Hippocampal formation (tissue), 2 donors: ENCODE measurements around the gene RASGRF2.
"Not testable (repeated sequence)": the region's sequence is repeated elsewhere in the genome, so short reads cannot be mapped to it uniquely, and the experiment has no call there.

Experiments
- DNase-seq, 2 donors: peaks; one replicate each; lab custom pipeline; 2025; lab: John Stamatoyannopoulos, UW

RASGRF2 gene

GRCh38 chr5:81241001-81241400 is 280.8 kb downstream of the RASGRF2 start:
- DNase-seq: no peak

- DNase-seq: no peak
Measured at GRCh38 chr5:81241961-81242648, 281.9 kb downstream of the RASGRF2 start.

- DNase-seq: no peak
Measured at GRCh38 chr5:81242906-81243436, 282.8 kb downstream of the RASGRF2 start.

GRCh38 chr5:81244451-81244850 is 284.3 kb downstream of the RASGRF2 start:
- no peak for DNase-seq

GRCh38 chr5:81245871-81246235 is 285.7 kb downstream of the RASGRF2 start:
- DNase-seq: no peak

GRCh38 chr5:81246697-81247096 is 286.5 kb downstream of the RASGRF2 start:
- DNase-seq: no peak

GRCh38 chr5:81247441-81247972 is 287.3 kb downstream of the RASGRF2 start:
- DNase-seq: peak in 1 of 2 donors; percentile 49

- DNase-seq: no peak
Measured at GRCh38 chr5:81249240-81249639, 289.1 kb downstream of the RASGRF2 start.

GRCh38 chr5:81250004-81250403 is 289.8 kb downstream of the RASGRF2 start:
- DNase-seq: no peak

GRCh38 chr5:81251922-81252321 is 291.8 kb downstream of the RASGRF2 start:
- no peak for DNase-seq

GRCh38 chr5:81252904-81253303 is 292.7 kb downstream of the RASGRF2 start:
- DNase-seq: no peak

GRCh38 chr5:81253875-81254274 is 293.7 kb downstream of the RASGRF2 start:
- DNase-seq: no peak

GRCh38 chr5:81254886-81255559 is 294.9 kb downstream of the RASGRF2 start:
- DNase-seq: no peak

- no peak for DNase-seq
Measured at GRCh38 chr5:81256766-81257165, 296.6 kb downstream of the RASGRF2 start.

GRCh38 chr5:81262796-81263195 is 302.6 kb downstream of the RASGRF2 start:
- DNase-seq: not testable (repeated sequence)

GRCh38 chr5:81265101-81265500 is 304.9 kb downstream of the RASGRF2 start:
- DNase-seq: no peak

GRCh38 chr5:81268521-81269196 is 308.5 kb downstream of the RASGRF2 start:
- no peak for DNase-seq

- DNase-seq: no peak
Measured at GRCh38 chr5:81269751-81270393, 309.7 kb downstream of the RASGRF2 start.

GRCh38 chr5:81270394-81271027 is 310.3 kb downstream of the RASGRF2 start:
- not testable (repeated sequence) for DNase-seq
